Activated T-cell treated with anti-CD3 and anti-CD28 coated beads for 48 hours (primary cell): ENCODE data around the gene CLEC5A.
"Not testable (repeated sequence)": the region's sequence is repeated elsewhere in the genome, so short reads cannot be mapped to it uniquely, and the experiment has no call there.

Source experiments
- DNase-seq: peaks from one replicate; pipeline ENCODE4 v3.0.0-alpha.2; 2020; ENCODE audit warnings: low read depth

The CLEC5A gene

DNA sequence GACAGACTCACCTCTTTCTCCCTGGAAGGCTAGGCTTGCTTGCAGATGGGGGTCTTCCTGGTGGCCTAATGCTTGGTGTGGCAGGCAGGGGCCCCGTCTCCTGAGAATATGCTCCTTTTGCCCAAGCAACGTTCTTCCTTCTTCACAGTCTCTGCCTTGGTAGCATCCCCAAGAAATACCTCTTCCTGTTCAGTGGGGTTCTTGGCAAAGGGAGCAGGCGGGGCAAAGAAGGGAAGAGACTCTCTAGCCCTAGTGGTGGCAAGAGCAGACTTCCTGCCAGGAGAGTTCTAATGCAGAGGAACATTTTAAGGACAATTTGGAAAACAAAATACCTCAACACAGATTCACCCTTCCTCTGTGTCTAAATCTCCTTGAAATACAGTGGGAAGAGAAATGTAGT lies at the start of gene CLEC5A:
Gene CLEC5A, minus strand, starts transcription at position 179 of the 400 bp plus-strand sequence. CDS start 682 bp downstream, outside the sequence.
- DNase-seq: no peak

GRCh38 chr7:141993354-141993753 lies 46.6 kb upstream of the CLEC5A start:
- DNase-seq: no peak

- DNase-seq: no peak
Observed at GRCh38 chr7:141992688-141993087, 45.9 kb upstream of the CLEC5A start.

DNA sequence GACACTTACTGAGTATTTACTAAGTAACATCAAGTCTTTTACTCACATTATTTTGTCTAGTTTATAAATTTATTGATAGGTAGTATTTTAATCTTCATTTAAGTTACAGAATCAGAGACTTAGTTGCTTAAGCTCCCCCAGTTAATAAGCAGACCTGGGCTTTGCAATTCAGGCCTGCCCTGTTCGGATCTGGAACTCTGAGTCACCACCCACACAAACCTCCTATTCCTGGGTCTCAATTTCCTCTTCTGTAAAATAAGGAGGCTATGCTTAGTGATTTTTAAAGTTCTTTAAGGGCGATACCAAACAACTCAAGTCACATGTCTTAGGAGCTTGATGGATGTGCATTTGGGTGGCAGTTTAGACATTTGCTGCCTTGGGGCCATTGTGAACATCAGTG lies 45.4 kb upstream of the CLEC5A start:
- no peak for DNase-seq

DNA sequence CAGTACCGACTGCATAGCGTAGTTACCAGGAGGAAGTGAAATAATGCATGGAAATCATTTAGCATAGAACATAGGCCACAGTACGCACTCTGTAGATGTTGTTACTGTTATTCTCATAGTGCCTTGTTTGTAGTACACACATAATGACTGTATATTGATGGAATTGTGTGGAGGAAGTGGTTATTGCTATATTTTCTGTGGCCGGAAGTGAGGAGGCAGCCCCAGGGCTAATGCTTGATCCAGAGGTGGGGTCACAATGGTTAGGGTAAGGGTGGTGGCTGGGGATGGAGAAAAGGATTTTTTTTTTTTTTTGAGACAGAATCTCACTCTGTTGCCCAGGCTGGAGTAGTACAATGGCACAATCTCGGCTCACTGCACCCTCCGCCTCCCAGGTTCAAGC lies 44.4 kb upstream of the CLEC5A start:
- no peak for DNase-seq

- no peak for DNase-seq
Observed at GRCh38 chr7:141990011-141990725, 43.4 kb upstream of the CLEC5A start.

GRCh38 chr7:141987803-141988202 lies 41.0 kb upstream of the CLEC5A start:
- DNase-seq: not testable (repeated sequence)

DNA sequence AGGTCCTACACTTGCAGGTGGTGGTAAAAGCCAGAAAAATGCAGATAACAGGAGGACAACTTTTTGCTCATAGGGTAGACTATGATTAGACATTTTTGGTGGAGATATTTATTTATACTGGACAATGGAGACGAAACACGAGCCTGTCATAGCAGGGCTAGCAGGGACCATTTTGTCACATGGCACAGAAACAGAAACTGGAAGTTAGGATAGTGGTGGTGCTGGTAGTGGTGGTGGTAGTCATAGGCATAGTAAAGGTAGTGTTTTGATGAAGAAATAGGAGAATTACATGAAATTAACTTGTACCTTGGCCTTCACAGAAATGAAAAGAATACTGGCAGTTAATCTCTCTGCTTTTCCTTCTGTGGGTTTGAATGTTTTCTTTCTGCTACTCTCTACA lies 40.1 kb upstream of the CLEC5A start:
- DNase-seq: no peak

DNA sequence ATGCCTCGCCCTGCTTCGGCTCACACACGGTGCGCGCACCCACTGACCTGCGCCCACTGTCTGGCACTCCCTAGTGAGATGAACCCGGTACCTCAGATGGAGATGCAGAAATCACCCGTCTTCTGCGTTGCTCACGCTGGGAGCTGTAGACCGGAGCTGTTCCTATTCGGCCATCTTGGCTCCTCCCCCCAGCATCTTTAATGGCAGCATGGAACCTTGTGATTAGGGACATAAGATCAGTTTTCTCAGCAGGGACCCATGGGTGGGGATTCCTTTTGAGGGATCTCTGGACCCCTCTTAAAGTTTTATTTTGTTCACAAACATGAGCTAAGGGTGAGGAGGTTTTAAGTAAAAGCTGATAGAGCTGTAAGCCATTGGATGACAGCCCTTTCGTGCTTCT lies 39.2 kb upstream of the CLEC5A start:
- not testable (repeated sequence) for DNase-seq

DNA sequence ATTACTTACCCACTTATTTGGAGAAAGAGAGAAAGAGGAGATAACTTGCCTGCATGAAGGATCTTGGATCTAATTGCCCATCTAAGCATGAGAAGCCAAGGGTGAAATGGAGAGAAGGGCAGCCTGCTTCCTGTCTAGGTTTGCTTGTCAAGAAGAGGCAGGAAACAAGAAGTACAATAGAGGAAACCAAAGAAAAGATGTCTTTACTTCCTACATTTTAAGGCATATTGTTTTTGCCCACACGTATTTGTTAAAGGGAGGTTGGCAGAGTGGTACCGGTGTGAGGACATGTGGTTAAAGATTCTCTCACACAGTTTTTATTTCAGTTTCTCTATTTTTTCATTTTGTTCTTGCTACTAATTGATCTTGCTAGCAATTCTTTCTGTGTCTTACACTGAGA lies 32.8 kb upstream of the CLEC5A start:
- DNase-seq: no peak

DNA sequence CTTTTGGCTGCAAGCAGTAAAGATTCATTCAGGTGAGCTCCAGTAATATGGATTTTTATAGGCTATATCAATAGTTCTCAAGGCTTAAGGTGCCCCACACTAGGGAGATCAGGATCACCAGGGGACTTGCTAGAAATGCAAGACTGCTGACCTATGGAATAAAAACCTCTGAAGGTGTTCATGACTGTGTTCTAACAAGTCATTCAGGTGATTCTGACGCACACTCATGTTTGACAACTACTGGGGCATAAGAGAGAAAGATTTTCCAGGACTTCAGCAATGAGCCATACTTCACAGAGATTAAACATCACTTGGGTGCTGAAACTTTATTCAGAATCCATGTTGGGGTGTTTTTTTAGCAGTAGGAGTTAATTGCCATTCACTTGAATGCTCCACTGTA lies 31.6 kb upstream of the CLEC5A start:
- no peak for DNase-seq

DNA sequence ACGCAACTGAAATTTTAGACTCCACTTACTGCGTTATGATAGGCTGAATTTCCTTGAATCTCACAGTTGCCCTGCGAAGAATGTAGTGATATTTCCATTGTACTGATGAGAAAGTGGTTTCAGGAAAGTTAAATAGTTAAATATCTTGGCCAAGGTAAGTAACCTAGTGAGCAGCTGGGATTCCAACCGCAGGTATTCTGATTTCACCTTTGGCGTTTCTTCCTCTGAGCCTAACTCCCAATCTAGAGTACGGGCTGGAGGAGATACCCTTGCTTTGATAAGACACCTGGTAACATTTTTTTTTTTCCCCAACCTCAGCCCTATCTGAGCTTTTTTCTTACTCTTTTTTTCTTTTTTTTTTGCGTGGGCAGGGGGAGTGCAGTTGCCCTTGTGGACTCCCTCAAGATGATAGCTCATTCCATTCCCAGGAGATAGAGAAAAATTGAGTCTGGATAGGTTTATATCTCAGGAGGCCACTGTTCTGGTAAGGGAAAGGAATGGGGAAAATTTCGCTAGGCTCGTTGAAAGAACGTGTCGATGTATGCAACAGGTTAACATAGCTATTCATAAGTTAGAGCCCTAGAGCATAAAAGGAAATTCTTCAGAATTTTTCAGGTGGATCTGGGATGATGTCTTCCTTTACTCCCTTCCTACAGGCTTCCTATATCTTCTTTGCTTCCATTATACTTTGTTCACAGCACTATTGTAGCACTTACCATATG lies 29.9 kb upstream of the CLEC5A start:
- DNase-seq: no peak

- DNase-seq: peak; percentile 58
Observed at GRCh38 chr7:141975806-141976523, 29.2 kb upstream of the CLEC5A start.

DNA sequence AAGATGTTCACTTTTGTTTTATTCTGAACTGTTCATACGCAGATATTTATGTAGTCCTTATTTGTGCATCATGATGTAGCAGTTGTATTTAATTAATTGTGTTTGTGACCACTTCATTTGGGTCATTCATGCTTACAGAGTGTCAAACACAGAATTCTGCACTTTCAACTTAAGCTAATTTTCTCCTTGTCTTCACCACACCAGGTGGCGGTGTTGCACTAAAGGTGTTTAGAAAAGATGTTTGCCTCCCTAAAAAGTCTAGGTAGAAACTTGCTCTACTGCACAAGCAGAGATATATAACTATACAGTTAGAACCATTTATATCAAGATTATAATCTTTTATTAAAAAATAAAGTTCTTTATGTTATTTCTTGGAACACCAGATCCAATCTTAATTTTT lies 28.1 kb upstream of the CLEC5A start:
- DNase-seq: no peak

DNA sequence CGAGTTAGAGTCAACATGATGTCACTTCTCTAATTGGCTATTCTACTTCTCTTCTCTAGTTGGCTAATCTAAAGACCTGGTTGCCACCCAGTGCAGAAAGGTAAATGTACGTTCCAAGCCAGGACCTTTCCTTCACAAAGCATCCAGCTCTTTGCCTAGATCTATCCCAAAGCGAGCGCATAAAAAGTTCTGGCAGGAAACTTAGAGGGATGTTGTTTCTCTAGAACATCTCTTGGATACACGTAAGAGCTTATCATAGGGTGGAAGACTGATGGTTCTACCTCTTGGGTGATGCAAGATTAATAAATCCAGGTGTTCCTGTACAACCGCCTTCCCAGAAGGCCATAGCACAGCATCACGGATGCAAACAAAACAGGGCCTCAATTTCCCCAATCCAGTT lies 26.9 kb upstream of the CLEC5A start, which contains the start of gene TAS2R38:
Gene TAS2R38, minus strand, starts transcription at position 101 of the 400 bp plus-strand sequence. Its CDS starts 84 bp downstream, at position 17.
- DNase-seq: no peak

DNA sequence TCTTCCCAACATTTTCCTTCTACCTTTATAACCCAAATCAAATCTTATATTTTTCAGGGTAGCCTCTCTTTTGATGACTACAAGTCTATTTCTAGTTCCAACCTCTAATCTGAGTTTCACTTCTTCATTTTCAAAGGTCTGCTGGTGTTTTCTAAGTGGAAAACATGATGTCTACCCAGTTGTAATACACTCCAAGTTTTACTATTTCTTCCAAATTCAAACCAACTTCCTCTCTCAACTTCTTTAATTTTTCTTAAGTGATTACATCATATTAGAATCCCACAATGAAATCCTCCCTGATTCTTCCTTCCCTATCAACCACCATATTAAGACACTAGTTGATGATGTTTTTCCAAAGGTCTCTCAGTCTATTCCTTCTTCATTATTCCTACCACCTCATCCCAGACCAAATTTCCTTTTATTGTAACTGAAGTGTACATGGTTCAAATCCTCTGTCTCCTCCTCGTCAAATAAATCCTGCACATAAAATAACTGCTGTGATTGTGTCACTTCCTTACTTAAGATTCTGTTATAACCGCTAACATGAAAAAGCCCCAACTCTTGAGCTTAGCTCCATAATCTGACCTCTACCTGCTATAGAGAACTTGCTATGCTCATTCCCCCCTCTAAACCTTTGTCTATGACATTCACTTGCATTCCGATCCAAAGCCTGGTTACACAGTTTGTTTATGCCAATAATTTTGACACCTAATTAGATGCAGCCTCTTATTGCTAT lies 14.1 kb upstream of the CLEC5A start:
- DNase-seq: no peak

- no peak for DNase-seq
Observed at GRCh38 chr7:141956084-141956483, 9.3 kb upstream of the CLEC5A start.

DNA sequence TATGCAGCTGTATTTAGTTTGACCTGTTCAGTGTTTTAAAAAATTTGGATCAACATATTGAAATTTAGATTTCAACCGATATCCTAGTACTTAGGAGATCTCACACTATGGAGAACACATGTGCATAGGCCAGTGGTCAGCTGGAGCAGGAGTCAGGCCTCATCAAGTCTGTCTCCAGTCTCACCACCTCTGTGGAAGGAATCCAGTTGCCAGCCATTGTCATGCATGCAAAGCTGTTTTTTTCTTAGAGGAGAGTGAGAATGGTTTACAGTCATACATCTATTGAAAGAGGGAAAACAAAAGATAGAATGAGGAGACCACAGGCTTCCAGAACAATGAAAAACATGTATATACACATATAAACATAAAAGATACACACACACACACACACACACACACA lies 7.6 kb upstream of the CLEC5A start:
- DNase-seq: no peak

- DNase-seq: no peak
Observed at GRCh38 chr7:141952461-141952860, 5.7 kb upstream of the CLEC5A start.

DNA sequence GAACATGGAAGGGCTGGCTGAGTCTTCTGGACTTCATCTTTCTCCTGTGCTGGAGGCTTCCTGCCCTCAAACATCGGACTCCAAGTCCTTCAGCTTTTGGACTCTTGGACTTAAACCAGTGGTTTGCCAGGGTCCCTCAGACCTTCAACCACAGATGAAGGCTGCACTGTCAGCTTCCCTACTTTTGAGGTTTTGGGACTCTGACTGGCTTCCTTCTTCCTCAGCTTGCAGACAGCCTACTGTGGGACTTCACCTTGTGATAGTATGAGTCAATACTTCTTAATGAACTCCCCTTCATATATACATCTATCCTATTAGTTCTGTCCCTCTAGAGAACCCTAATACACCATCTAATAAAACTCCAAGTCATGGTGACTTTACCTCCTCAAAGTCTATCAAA lies 4.0 kb upstream of the CLEC5A start:
- no peak for DNase-seq

DNA sequence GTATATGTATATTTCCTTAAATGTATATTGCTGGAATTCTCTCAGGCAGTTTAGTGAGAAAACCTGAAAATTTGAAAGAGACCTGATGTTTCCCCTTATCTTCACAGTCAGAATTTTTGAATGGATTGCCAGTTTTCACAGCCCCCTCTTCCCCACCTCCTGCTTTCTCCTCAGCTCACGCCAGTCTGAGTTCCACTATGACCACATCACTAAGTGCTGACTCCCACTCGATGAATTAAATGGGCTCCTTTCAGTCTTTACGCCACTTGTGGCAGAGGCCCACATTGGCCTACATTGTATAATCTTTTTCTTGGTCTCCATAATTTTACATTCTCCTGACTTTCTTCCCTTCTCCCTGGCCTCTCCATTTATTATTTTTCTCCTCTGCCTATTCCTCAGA lies 3.1 kb upstream of the CLEC5A start:
- DNase-seq: no peak

- DNase-seq: no peak
Observed at GRCh38 chr7:141949451-141949850, 2.7 kb upstream of the CLEC5A start.
